Measurements from ENCODE around the gene CYP2D6.

DNA sequence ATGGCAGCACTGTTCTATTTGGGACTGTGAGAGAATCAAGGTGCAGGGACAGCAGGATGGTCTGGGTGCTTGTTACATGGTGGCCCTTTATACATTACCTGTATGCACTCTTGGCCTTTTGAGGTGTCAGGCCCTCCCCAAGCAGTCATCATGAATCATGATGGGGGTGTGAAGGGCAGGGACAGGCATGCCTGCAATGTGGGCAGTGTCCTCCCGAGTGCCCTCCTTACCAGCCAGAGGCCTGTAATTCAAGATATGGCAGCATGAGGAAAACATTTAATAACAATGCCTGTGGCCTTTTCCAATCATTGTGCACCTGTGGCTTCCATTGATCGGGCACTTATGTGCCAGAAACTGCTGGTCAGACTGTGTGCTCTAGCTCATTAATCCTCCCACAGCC, 25.5 kb upstream of the CYP2D6 start:
- TF ChIP-seq CREB5 (CRISPR knock-in tag; IDR thresholded peaks at IDR 0.05; ENCODE audit: low read depth) (no peak), GLIS3 (CRISPR knock-in tag; IDR thresholded peaks at IDR 0.05) (no peak), ZC3H10 (CRISPR knock-in tag; IDR thresholded peaks at IDR 0.05) (no peak), ZFP30 (CRISPR knock-in tag; IDR thresholded peaks at IDR 0.05) (no peak), RARB (CRISPR knock-in tag; IDR thresholded peaks at IDR 0.05) (no peak), ARNTL (CRISPR knock-in tag; IDR thresholded peaks at IDR 0.05; ENCODE audit: borderline replicate concordance, low read depth) (no peak), TCF4 (CRISPR knock-in tag; IDR thresholded peaks at IDR 0.05; ENCODE audit: borderline replicate concordance) (no peak), TOX (CRISPR knock-in tag; IDR thresholded peaks at IDR 0.05; ENCODE audit: borderline replicate concordance) (no peak), PATZ1 (CRISPR knock-in tag; IDR thresholded peaks at IDR 0.05; ENCODE audit: borderline replicate concordance) (no peak), PPARA (CRISPR knock-in tag; IDR thresholded peaks at IDR 0.05; ENCODE audit: borderline replicate concordance) (no peak), ZNF70 (CRISPR knock-in tag; IDR thresholded peaks at IDR 0.05) (no peak), ZFP3 (CRISPR knock-in tag; IDR thresholded peaks at IDR 0.05) (no peak)
- TF ChIP-seq, protein P1, sequence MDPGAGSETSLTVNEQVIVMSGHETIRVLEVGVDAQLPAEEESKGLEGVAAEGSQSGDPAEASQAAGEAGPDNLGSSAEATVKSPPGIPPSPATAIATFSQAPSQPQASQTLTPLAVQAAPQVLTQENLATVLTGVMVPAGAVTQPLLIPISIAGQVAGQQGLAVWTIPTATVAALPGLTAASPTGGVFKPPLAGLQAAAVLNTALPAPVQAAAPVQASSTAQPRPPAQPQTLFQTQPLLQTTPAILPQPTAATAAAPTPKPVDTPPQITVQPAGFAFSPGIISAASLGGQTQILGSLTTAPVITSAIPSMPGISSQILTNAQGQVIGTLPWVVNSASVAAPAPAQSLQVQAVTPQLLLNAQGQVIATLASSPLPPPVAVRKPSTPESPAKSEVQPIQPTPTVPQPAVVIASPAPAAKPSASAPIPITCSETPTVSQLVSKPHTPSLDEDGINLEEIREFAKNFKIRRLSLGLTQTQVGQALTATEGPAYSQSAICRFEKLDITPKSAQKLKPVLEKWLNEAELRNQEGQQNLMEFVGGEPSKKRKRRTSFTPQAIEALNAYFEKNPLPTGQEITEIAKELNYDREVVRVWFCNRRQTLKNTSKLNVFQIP (CRISPR knock-in tag; IDR thresholded peaks at IDR 0.05; ENCODE audit: borderline replicate concordance, low read depth): no peak
- TF ChIP-seq, protein P2, sequence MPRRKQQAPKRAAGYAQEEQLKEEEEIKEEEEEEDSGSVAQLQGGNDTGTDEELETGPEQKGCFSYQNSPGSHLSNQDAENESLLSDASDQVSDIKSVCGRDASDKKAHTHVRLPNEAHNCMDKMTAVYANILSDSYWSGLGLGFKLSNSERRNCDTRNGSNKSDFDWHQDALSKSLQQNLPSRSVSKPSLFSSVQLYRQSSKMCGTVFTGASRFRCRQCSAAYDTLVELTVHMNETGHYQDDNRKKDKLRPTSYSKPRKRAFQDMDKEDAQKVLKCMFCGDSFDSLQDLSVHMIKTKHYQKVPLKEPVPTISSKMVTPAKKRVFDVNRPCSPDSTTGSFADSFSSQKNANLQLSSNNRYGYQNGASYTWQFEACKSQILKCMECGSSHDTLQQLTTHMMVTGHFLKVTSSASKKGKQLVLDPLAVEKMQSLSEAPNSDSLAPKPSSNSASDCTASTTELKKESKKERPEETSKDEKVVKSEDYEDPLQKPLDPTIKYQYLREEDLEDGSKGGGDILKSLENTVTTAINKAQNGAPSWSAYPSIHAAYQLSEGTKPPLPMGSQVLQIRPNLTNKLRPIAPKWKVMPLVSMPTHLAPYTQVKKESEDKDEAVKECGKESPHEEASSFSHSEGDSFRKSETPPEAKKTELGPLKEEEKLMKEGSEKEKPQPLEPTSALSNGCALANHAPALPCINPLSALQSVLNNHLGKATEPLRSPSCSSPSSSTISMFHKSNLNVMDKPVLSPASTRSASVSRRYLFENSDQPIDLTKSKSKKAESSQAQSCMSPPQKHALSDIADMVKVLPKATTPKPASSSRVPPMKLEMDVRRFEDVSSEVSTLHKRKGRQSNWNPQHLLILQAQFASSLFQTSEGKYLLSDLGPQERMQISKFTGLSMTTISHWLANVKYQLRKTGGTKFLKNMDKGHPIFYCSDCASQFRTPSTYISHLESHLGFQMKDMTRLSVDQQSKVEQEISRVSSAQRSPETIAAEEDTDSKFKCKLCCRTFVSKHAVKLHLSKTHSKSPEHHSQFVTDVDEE (CRISPR knock-in tag; IDR thresholded peaks at IDR 0.05): no peak

Data from SK-N-SH treated with all-trans-retinoic acid at 6 μM for 48 hours (cell line).